HFFc6 (cell line): Measurements from ENCODE around the gene NSMCE1. TPM values are rescaled to one million over a fixed set of nuclear protein-coding genes. Genes with fewer than 3 reads are reported as not detected.

Experiments used
- DNase-seq: peaks from one replicate; pipeline ENCODE4 v3.0.0-alpha.2; 2018
- H3K27ac Mint-ChIP-seq: 2 replicates; pipeline ENCODE4 v1.8.0; 2020; ENCODE audit warnings: mild to moderate bottlenecking, mixed read lengths
- H3K27me3 Mint-ChIP-seq: 2 replicates; pipeline ENCODE4 v1.8.0; 2021; ENCODE audit warnings: mild to moderate bottlenecking, moderate library complexity, mixed read lengths; ENCODE audit not compliant: insufficient read depth
- H3K36me3 Mint-ChIP-seq: 2 replicates; pipeline ENCODE4 v1.8.0; 2021; ENCODE audit warnings: low read depth, mixed read lengths
- H3K4me1 Mint-ChIP-seq: 2 replicates; pipeline ENCODE4 v1.8.0; 2020; ENCODE audit warnings: low read depth, mixed read lengths
- H3K4me3 Mint-ChIP-seq: 2 replicates; pipeline ENCODE4 v1.8.0; 2020; ENCODE audit warnings: mild to moderate bottlenecking, moderate library complexity, mixed read lengths
- H3K9me3 Mint-ChIP-seq: 2 replicates; pipeline ENCODE4 v1.8.0; 2020; ENCODE audit warnings: mild to moderate bottlenecking, mixed read lengths
- CTCF ChIP-seq: fragments of 200-600 bp; sonication (generic); IDR thresholded peaks from 2 replicates; pipeline ENCODE4 v1.5.0; 2021; ENCODE audit warnings: antibody characterized with exemption, mild to moderate bottlenecking
- total RNA-seq, 6 experiments: library from RNA; stranded (reverse); fragmentation: NEBNext Ultra II Directional; extraction: Animal tissue kit (Norgen Biotek cat#: 25700); gene quantifications; 2 replicates in 1 of 6; 3 replicates in 5 of 6; pipeline ENCODE4 v1.2.3, GENCODE V29; 2021

Gene NSMCE1
- total RNA-seq, 6 experiments from 2014 or later = 63.6 to 71.3 (median 66.5) TPM

GRCh38 chr16:27315333-27316037 lies 46.9 kb upstream of the NSMCE1 start:
- TF ChIP-seq CTCF = no peak
- DNase-seq = peak; percentile 55
- Mint-ChIP-seq H3K27ac (peak overlapping the region; percentile 77), H3K4me3 (peak overlapping the region; percentile 93), H3K27me3 (no peaks in the 10 kb centered on the region; the same call in 1 of the 2 replicates), H3K9me3 (no peaks in the 10 kb centered on the region), H3K4me1 (peaks cover 86% of the 10 kb centered on the region), H3K36me3 (peaks cover 13% of the 10 kb centered on the region)

GRCh38 chr16:27314986-27315332 lies 46.4 kb upstream of the NSMCE1 start:
- H3K27ac Mint-ChIP-seq = peak overlapping the region; percentile 77
- no peaks in the 10 kb centered on the region for H3K9me3 Mint-ChIP-seq
- no peak for DNase-seq
- peaks cover 13% of the 10 kb centered on the region for H3K36me3 Mint-ChIP-seq
- H3K27me3 Mint-ChIP-seq = no peaks in the 10 kb centered on the region; the same call in 1 of the 2 replicates
- H3K4me1 Mint-ChIP-seq = peaks cover 81% of the 10 kb centered on the region
- peak overlapping the region; percentile 93 for H3K4me3 Mint-ChIP-seq
- TF ChIP-seq CTCF = no peak

- peak overlapping the region; percentile 89 for H3K27ac Mint-ChIP-seq
- peak; percentile 87 for DNase-seq
- peak overlapping the region; percentile 93 for H3K4me3 Mint-ChIP-seq
- H3K9me3 Mint-ChIP-seq = no peaks in the 10 kb centered on the region
- no peak for TF ChIP-seq CTCF
- peaks cover 13% of the 10 kb centered on the region for H3K36me3 Mint-ChIP-seq
- no peaks in the 10 kb centered on the region; the same call in 1 of the 2 replicates for H3K27me3 Mint-ChIP-seq
- H3K4me1 Mint-ChIP-seq = peaks cover 74% of the 10 kb centered on the region
Observed at GRCh38 chr16:27314161-27314723, 45.7 kb upstream of the NSMCE1 start.

GRCh38 chr16:27313422-27314160 lies 45.0 kb upstream of the NSMCE1 start, which contains the start of gene IL4R:
Gene IL4R, plus strand, starts transcription at chr16:27313974. Its CDS starts 26,230 bp downstream, at chr16:27340204.
- TF ChIP-seq CTCF = no peak
- Mint-ChIP-seq H3K9me3 (no peaks in the 10 kb centered on the region), H3K27me3 (peaks cover 1% of the 10 kb centered on the region), H3K4me3 (peak within 1 kb of the TSS; percentile 93), H3K36me3 (peaks cover 6% of the 10 kb centered on the region), H3K27ac (peak within 1 kb of the TSS; percentile 89), H3K4me1 (peaks cover 67% of the 10 kb centered on the region)
- peak; percentile 51 for DNase-seq

GRCh38 chr16:27312580-27313421 lies 44.2 kb upstream of the NSMCE1 start:
- Mint-ChIP-seq H3K4me3 (peak overlapping the region; percentile 85), H3K9me3 (no peaks in the 10 kb centered on the region), H3K4me1 (peaks cover 59% of the 10 kb centered on the region), H3K36me3 (no peaks in the 10 kb centered on the region), H3K27ac (peak overlapping the region; percentile 73), H3K27me3 (peaks cover 1% of the 10 kb centered on the region)
- TF ChIP-seq CTCF = no peak
- no peak for DNase-seq
